Measurements from ENCODE around the gene NAA60. TPM values are rescaled to one million over a fixed set of nuclear protein-coding genes. Genes with fewer than 3 reads are reported as not detected.

Gene NAA60
- total RNA-seq, 2 experiments from 2014 or later, result 50.2 to 50.6 TPM

DNA sequence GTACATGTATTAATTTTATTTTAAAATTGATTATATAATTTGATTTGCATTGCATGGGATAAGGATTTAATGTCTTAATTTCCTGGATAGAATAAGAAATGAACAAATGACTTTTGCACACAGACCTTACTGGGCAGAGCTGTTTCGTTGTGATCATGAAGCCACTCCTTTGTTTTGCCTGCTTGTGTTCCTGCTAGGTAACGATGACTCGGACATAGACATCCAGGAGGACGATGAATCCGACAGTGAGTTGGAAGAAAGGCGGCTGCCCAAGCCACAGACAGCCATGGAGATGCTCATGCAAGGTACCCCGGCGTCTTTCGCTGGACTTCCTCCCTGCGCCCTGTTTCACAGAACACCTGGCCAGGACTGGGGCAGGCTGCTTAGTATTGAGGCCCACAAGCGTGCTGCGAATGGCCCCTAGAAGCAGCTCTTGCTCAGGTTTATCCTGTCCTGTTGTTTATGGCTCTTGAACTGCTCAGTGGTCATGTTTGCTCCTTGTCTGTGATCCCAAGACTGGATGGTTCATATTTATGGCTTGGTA lies 87.0 kb downstream of the NAA60 start:
- H3K27ac Mint-ChIP-seq, result no peak overlapping the region
- H3K9me3 Mint-ChIP-seq (ENCODE audit: low read depth), result no peaks in the 10 kb centered on the region
- no peak for DNase-seq
- ATAC-seq, result peak; percentile 35
- no peaks in the 10 kb centered on the region for H3K27me3 Mint-ChIP-seq
- CTCF ChIA-PET, result no interaction called here
- peaks cover 14% of the 10 kb centered on the region for H3K4me1 Mint-ChIP-seq
- H3K36me3 Mint-ChIP-seq, result peaks cover 7% of the 10 kb centered on the region
- H3K4me3 Mint-ChIP-seq, result no peak overlapping the region

DNA sequence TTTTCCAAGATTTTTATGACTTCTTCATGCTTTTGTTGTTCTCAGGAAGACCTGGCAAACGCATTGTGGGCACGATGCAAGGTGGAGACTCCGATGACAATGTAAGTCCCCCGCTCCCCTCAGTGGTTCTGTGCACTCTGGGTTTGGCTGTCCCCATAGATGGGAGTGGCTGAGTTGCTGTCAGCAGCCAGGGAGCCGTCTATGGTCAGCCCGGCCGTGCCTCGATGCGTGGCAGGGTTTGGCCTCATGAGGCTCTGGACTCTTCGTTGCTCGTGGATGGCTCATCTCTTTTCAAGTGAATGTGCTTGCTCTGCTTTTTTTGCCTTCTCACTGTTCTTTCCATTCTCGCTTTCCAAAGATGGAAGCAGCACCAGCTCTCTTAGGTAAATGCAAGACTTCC lies 89.3 kb downstream of the NAA60 start:
- no peak for ATAC-seq
- Mint-ChIP-seq H3K27me3 (no peaks in the 10 kb centered on the region), H3K9me3 (ENCODE audit: low read depth) (no peaks in the 10 kb centered on the region), H3K4me3 (no peak overlapping the region), H3K36me3 (peaks cover 7% of the 10 kb centered on the region), H3K4me1 (peaks cover 5% of the 10 kb centered on the region), H3K27ac (no peak overlapping the region)
- CTCF ChIA-PET, result no interaction called here
- DNase-seq, result no peak

GRCh38 chr16:3534126-3534525 lies 90.6 kb downstream of the NAA60 start:
- Mint-ChIP-seq H3K27me3 (no peaks in the 10 kb centered on the region), H3K4me3 (no peak overlapping the region), H3K27ac (no peak overlapping the region), H3K36me3 (peaks cover 4% of the 10 kb centered on the region), H3K4me1 (no peaks in the 10 kb centered on the region), H3K9me3 (ENCODE audit: low read depth) (no peaks in the 10 kb centered on the region)
- DNase-seq, result no peak
- no peak for ATAC-seq
- CTCF ChIA-PET, result no interaction called here

GRCh38 chr16:3536271-3536731 lies 92.8 kb downstream of the NAA60 start:
- Mint-ChIP-seq H3K9me3 (ENCODE audit: low read depth) (no peaks in the 10 kb centered on the region), H3K36me3 (peaks cover 20% of the 10 kb centered on the region), H3K27ac (peak overlapping the region; percentile 37), H3K4me1 (no peaks in the 10 kb centered on the region), H3K27me3 (no peaks in the 10 kb centered on the region), H3K4me3 (no peak overlapping the region)
- DNase-seq, result no peak
- CTCF ChIA-PET, result no interaction called here
- no peak for ATAC-seq

Small RNA genes within 50 kb of the gene (microRNA-seq; reads per million reads assigned to microRNA genes)
- gene MIR6126, result not detected

Other genes starting within 250 kb of the NAA60 start
- gene ZNF200, start 208.5 kb upstream of the NAA60 start, total RNA-seq, result 10 to 100 TPM; 12.3 to 12.9 TPM
- gene MEFV, start 187.0 kb upstream of the NAA60 start, total RNA-seq, result under 1 TPM; 0.07 to 0.09 TPM
- gene ZNF263, start 160.2 kb upstream of the NAA60 start, total RNA-seq, result 10 to 100 TPM; 21.5 to 25.6 TPM
- gene TIGD7, start 138.2 kb upstream of the NAA60 start, total RNA-seq, result 1 to 10 TPM; 4.8 to 6.7 TPM
- gene ZNF75A, start 138.2 kb upstream of the NAA60 start, total RNA-seq, result 10 to 100 TPM; 37.5 to 38.4 TPM
- not detected for gene OR2C1, start 87.8 kb upstream of the NAA60 start, total RNA-seq
- 10 to 100 TPM; 15.6 to 18.2 TPM for gene ZSCAN32, start 42.7 kb upstream of the NAA60 start, total RNA-seq
- 10 to 100 TPM; 13.9 to 15.4 TPM for gene ZNF174, start 42.5 kb upstream of the NAA60 start, total RNA-seq
- gene ZNF597, start 176 bp upstream of the NAA60 start, total RNA-seq, result 1 to 10 TPM; 2.4 to 2.6 TPM
- gene C16orf90, start 51.8 kb downstream of the NAA60 start, total RNA-seq, result not detected
- 10 to 100 TPM; 11.4 to 18.0 TPM for gene CLUAP1, start 57.3 kb downstream of the NAA60 start, total RNA-seq
- gene NLRC3, start 133.7 kb downstream of the NAA60 start, total RNA-seq, result 100 to 1,000 TPM in 1 of 2 experiments, 10 to 100 TPM in 1; 77.2 to 116 TPM
- 10 to 100 TPM; 19.0 to 24.6 TPM for gene SLX4, start 167.9 kb downstream of the NAA60 start, total RNA-seq
- gene DNASE1, start 211.0 kb downstream of the NAA60 start, total RNA-seq, result 10 to 100 TPM; 33.8 to 53.4 TPM

Data from activated CD8-positive, alpha-beta memory T cell treated with anti-CD3 and anti-CD28 coated beads, Interleukin-2, amount 10 ng/mL, durations not matched to agents 7 days and 5 days (primary cell).